Heart left ventricle (tissue), 13 donors: Measurements from ENCODE around the gene BCAM.
"Not testable (repeated sequence)": the region's sequence is repeated elsewhere in the genome, so short reads cannot be mapped to it uniquely, and the experiment has no call there.

Experiments
- POLR2A ChIP-seq, 2 donors: fragments of 450-650 bp; IDR thresholded peaks; one replicate each; pipeline ENCODE4 v1.6.1; 2017; ENCODE audit warnings: antibody characterized with exemption in 2 of 2, mild to moderate bottlenecking in 2 of 2, moderate library complexity in 2 of 2
- TF ChIP-seq, protein P1 (sequence below), 12 donors: fragments of 200-600 bp; sonication (generic) in 4 of 12; IDR thresholded peaks; one replicate each; pipeline versions ENCODE4 v1.5.0 to v1.8.0; 2018 to 2022; ENCODE audit warnings: antibody characterized with exemption in 12 of 12, mild to moderate bottlenecking in 5 of 12
- donor health status: ischemic (EF 13 %, LVEDD 7.1; RV severe dilation, severe dysfunction).
- donor health status: DM: no; HTN: yes; CAD: no.
- donor health status: DM: no; HTN: no; CAD: no.
- donor health status: ischemic (EF 25% LVEDD 6.9; RV normal size, moderate dysfunction).
- donor health status: ischemic (EF 25% LVEDD 5.7; RV mildly dilated, moderate dysfunction).
- donor health status: ischemic (EF 35%, LVEDD 5.7; RV mildly dilated, moderate dysfunction).
- donor health status: nonischemic (EF 11% LVEDD 7.7; RV severe dilation, severe dysfunction).
- donor health status: DM: yes; HTN: yes; CAD: no.
- donor health status: PGD.
- donor health status: ischemic (EF 29% LVEDD 5.4; RV normal size, mild dysfunction).
- donor health status: nonischemic (EF 23%, LVEDD 6.1; RV moderate dilation, normal function).

- TF ChIP-seq, protein P1, sequence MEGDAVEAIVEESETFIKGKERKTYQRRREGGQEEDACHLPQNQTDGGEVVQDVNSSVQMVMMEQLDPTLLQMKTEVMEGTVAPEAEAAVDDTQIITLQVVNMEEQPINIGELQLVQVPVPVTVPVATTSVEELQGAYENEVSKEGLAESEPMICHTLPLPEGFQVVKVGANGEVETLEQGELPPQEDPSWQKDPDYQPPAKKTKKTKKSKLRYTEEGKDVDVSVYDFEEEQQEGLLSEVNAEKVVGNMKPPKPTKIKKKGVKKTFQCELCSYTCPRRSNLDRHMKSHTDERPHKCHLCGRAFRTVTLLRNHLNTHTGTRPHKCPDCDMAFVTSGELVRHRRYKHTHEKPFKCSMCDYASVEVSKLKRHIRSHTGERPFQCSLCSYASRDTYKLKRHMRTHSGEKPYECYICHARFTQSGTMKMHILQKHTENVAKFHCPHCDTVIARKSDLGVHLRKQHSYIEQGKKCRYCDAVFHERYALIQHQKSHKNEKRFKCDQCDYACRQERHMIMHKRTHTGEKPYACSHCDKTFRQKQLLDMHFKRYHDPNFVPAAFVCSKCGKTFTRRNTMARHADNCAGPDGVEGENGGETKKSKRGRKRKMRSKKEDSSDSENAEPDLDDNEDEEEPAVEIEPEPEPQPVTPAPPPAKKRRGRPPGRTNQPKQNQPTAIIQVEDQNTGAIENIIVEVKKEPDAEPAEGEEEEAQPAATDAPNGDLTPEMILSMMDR (IDR thresholded peaks at IDR 0.05), result not testable (repeated sequence)
- TF ChIP-seq POLR2A (IDR thresholded peaks at IDR 0.05), result not testable (repeated sequence)
Measured at GRCh38 chr19:44772144-44772543, 36.8 kb upstream of the BCAM start.
